Panc1 (cell line): ENCODE measurements around the gene PROZ. TPM values are rescaled to one million over a fixed set of nuclear protein-coding genes. Genes with fewer than 3 reads are reported as not detected.

ENCODE experiments used
- ATAC-seq: fragments of 200-7000 bp; cut with Tn5 transposase; 2 replicates; pipeline ENCODE4 v1.9.1; 2020; ENCODE audit warnings: mild to moderate bottlenecking, moderate library complexity
- BruUV-seq: library from RNA; stranded (reverse); fragments of 400-500 nt; replicated peaks from 2 replicates; lab custom pipeline; 2021; lab: Mats Ljungman, UMichigan
- CTCF ChIA-PET: fragments of 300-600 bp; sonication (Branson Sonifier 250); formaldehyde crosslinking; loops from one replicate; lab custom pipeline; 2022; ENCODE audit warnings: antibody characterized with exemption; lab: Charles Lee
- POLR2A ChIA-PET: fragments of 300-600 bp; sonication (Branson Sonifier 250); formaldehyde crosslinking; loops from one replicate; lab custom pipeline; 2022; ENCODE audit warnings: antibody characterized with exemption; lab: Charles Lee
- DNase-seq: peaks from one replicate; pipeline ENCODE4 v3.0.0-alpha.2; 2010; ENCODE audit warnings: low read depth, low spot score
- H3K27ac ChIP-seq: 2 replicates; pipeline ENCODE4 v1.5.1; 2011; ENCODE audit warnings: mild to moderate bottlenecking, low read length, inconsistent platforms
- H3K27me3 ChIP-seq: fragments of 200-500 bp; sonication (Bioruptor generic); 2 replicates; pipeline ENCODE4 v1.6.0; 2014; ENCODE audit warnings: low read length, inconsistent platforms; ENCODE audit not compliant: control insufficient read depth, insufficient read depth
- H3K36me3 ChIP-seq: fragments of 200-500 bp; sonication (Bioruptor generic); 2 replicates; pipeline ENCODE4 v1.5.1; 2014; ENCODE audit warnings: inconsistent platforms, mild to moderate bottlenecking, low read length, moderate library complexity; ENCODE audit not compliant: control insufficient read depth, insufficient read depth
- H3K4me1 ChIP-seq: 2 replicates; pipeline ENCODE4 v1.5.1; 2011; ENCODE audit warnings: inconsistent platforms, mild to moderate bottlenecking, low read length, moderate library complexity; ENCODE audit not compliant: control insufficient read depth, insufficient read depth
- H3K4me3 ChIP-seq, 2 experiments: 2 replicates each; pipeline ENCODE4 v1.5.1; 2011 to 2012; ENCODE audit warnings: low read depth in 2 of 2, low read length in 2 of 2, mild to moderate bottlenecking in 2 of 2, inconsistent platforms in 1 of 2, moderate library complexity in 1 of 2
- H3K9me3 ChIP-seq: fragments of 200-500 bp; sonication (Bioruptor generic); 2 replicates; pipeline ENCODE4 v1.5.1; 2014; ENCODE audit warnings: low read depth, mild to moderate bottlenecking, inconsistent platforms, low read length, moderate library complexity; ENCODE audit not compliant: control insufficient read depth, insufficient read depth
- POLR2AphosphoS5 ChIP-seq: IDR thresholded peaks from 2 replicates; pipeline ENCODE4 v1.6.1; 2012; ENCODE audit warnings: mild to moderate bottlenecking, low read depth, low read length, moderate library complexity
- REST ChIP-seq, 2 experiments: IDR thresholded peaks; 2 replicates each; pipeline ENCODE4 v1.6.1; 2011 to 2012; ENCODE audit warnings: low read depth in 2 of 2, control low read depth in 1 of 2, low read length in 1 of 2, mild to moderate bottlenecking in 1 of 2, moderate library complexity in 1 of 2; ENCODE audit not compliant: insufficient read depth in 1 of 2
- SIN3A ChIP-seq: IDR thresholded peaks from 2 replicates; pipeline ENCODE4 v1.6.1; 2012; ENCODE audit warnings: low read depth, mild to moderate bottlenecking, low read length, moderate library complexity, borderline replicate concordance; ENCODE audit not compliant: insufficient read depth
- TCF7L2 ChIP-seq: IDR thresholded peaks from 2 replicates; pipeline ENCODE4 v1.6.1; 2011; ENCODE audit warnings: mild to moderate bottlenecking, low read depth, low read length, inconsistent platforms
- in situ Hi-C: cut with HindIII; loops from 2 replicates; pipeline ENCODE4 v1.10.0; 2016; ENCODE audit warnings: low sequenced_read_pairs, low pct_unique_long_range_greater_than_20kb
- intact Hi-C: fragments of 100-400 bp; cut with micrococcal nuclease; formaldehyde crosslinking; loops from one replicate; pipeline ENCODE4 v1.10.0; 2022; ENCODE audit not compliant: unreplicated experiment
- total RNA-seq: library from RNA; stranded (reverse); gene quantifications from one replicate; pipeline ENCODE4 v1.2.1, GENCODE V29; 2021; ENCODE audit not compliant: unreplicated experiment
- TF ChIP-seq, protein P1 (sequence below): fragments of 450-650 bp; IDR thresholded peaks from 2 replicates; pipeline ENCODE4 v1.5.1; 2017; ENCODE audit warnings: mild to moderate bottlenecking

The PROZ gene
- total RNA-seq, 1 experiment from 2014 or later: not detected

- CTCF ChIA-PET: interaction anchor here (0.6 kb wide), 1 partner anchor 152 kb away, joined by 5 read pairs; no protein-coding TSS in a partner anchor
- Histone ChIP-seq H3K36me3 (peaks cover 9% of the 10 kb centered on the region; the same call in 1 of the 2 replicates), H3K4me1 (peaks cover 17% of the 10 kb centered on the region), H3K27ac (no peak overlapping the region), H3K9me3 (no peaks in the 10 kb centered on the region), H3K4me3 (no peak overlapping the region), H3K27me3 (no peaks in the 10 kb centered on the region)
- intact Hi-C loops (no loop called here), in situ Hi-C loops (no loop called here)
- BruUV-seq: no TSS peak
- TF ChIP-seq POLR2AphosphoS5 (no peak), REST (IDR thresholded peaks at IDR 0.05; ENCODE audit: insufficient read depth in 1 of 2, low read depth in 2 of 2, low read length in 1 of 2) (no peak), SIN3A (no peak), TCF7L2 (no peak)
- TF ChIP-seq, protein P1, sequence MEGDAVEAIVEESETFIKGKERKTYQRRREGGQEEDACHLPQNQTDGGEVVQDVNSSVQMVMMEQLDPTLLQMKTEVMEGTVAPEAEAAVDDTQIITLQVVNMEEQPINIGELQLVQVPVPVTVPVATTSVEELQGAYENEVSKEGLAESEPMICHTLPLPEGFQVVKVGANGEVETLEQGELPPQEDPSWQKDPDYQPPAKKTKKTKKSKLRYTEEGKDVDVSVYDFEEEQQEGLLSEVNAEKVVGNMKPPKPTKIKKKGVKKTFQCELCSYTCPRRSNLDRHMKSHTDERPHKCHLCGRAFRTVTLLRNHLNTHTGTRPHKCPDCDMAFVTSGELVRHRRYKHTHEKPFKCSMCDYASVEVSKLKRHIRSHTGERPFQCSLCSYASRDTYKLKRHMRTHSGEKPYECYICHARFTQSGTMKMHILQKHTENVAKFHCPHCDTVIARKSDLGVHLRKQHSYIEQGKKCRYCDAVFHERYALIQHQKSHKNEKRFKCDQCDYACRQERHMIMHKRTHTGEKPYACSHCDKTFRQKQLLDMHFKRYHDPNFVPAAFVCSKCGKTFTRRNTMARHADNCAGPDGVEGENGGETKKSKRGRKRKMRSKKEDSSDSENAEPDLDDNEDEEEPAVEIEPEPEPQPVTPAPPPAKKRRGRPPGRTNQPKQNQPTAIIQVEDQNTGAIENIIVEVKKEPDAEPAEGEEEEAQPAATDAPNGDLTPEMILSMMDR: no peak
- ATAC-seq (no peak), DNase-seq (no peak)
- POLR2A ChIA-PET: no interaction called here
These were observed 25.1 kb downstream of the PROZ start for GRCh38 chr13:113183450-113184129.

DNA sequence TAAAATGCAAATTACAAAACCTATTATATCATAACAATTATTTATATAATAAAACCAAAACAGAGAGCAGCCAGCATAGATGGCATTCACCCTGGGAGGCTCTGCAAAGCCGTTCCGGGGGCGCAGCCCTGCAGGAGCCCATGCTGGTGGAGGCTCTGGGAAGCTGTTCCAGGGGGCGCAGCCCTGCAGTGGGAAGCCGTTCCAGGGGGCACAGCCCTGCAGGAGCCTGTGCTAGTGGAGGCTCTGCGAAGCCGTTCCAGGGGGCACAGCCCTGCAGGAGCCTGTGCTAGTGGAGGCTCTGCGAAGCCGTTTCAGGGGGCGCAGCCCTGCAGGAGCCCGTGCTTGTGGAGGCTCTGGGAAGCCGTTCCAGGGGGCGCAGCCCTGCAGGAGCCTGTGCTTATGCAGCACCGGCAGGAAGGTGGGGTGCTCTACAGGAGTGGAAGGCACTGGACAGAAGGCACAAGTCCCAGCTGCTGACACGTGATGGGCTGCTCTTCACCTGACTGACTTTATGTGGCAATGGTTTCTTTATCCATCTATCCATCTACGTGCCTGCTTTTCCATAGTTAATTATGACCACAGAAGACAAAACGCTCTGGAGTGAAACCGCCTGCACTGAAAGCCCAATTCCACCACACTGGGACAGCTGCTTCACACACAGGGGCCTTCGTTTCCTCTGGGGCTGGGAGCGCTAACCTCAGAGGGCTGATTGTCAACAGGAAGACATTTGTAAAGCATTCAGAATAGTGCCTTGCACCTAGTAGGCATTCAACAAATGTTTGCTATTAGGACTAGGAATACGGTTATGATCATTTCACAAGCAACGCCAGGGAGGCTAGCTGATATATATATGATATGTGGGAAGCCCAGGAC is 26.4 kb downstream of the PROZ start:
- peaks cover 7% of the 10 kb centered on the region; the same call in 1 of the 2 replicates for H3K36me3 ChIP-seq
- intact Hi-C loops (no loop called here), in situ Hi-C loops (no loop called here)
- H3K27ac ChIP-seq: 0 out of 2 replicates have a peak overlapping the region, but pooled peaks have one; percentile 61
- POLR2A ChIA-PET: no interaction called here
- TF ChIP-seq POLR2AphosphoS5 (no peak), REST (IDR thresholded peaks at IDR 0.05; ENCODE audit: insufficient read depth in 1 of 2, low read depth in 2 of 2, low read length in 1 of 2) (no peak), SIN3A (no peak), TCF7L2 (no peak)
- TF ChIP-seq, protein P1: no peak
- H3K4me3 ChIP-seq: no peak overlapping the region
- DNase-seq (no peak), ATAC-seq (no peak)
- CTCF ChIA-PET: no interaction called here
- H3K27me3 ChIP-seq: no peaks in the 10 kb centered on the region
- no TSS peak for BruUV-seq
- H3K9me3 ChIP-seq: no peaks in the 10 kb centered on the region
- peaks cover 17% of the 10 kb centered on the region for H3K4me1 ChIP-seq
